ENCODE results near the gene ATP6V0B.

The ATP6V0B gene

DNA sequence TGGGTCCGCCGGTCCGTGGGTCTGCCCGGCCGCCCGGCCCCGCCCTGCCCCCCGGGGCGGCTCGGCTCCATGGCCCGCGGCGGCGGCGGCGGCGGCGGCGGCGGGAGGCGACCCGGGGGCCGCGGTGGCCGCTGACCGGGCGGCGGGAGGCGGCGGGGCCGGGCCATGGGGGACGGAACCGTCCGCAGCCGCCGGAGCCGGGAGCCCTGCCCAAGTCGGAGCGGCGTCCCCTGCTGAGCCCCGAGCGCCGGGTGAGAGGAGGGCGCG lies 4.4 kb downstream of the ATP6V0B start:
- H3K4me2 ChIP-seq = no peak overlapping the region
- no peaks in the 10 kb centered on the region for H4K20me1 ChIP-seq (ENCODE audit: insufficient read depth)

GRCh38 chr1:43979528-43980254 lies 4.9 kb downstream of the ATP6V0B start:
- Histone ChIP-seq H3K4me2 (peak overlapping the region; percentile 83), H3K27me3 (ENCODE audit: insufficient read depth, low read depth) (no peaks in the 10 kb centered on the region), H2AFZ (ENCODE audit: low read depth) (peak overlapping the region; percentile 22; the same call in 1 of the 2 replicates), H3K27ac (peak overlapping the region; percentile 39), H4K20me1 (ENCODE audit: insufficient read depth) (no peaks in the 10 kb centered on the region), H3K36me3 (ENCODE audit: insufficient read depth) (no peaks in the 10 kb centered on the region), H3K4me1 (ENCODE audit: low read depth, poor library complexity, severe bottlenecking) (peaks cover 31% of the 10 kb centered on the region), H3K79me2 (ENCODE audit: insufficient read depth, low read depth) (peaks cover 44% of the 10 kb centered on the region), H3K9ac (peak overlapping the region; percentile 79), H3K4me3 (IDR thresholded peaks at IDR 0.05; ENCODE audit: insufficient read depth, low read depth, low read length) (peak overlapping the region; percentile 75)
- TF ChIP-seq, protein P1, sequence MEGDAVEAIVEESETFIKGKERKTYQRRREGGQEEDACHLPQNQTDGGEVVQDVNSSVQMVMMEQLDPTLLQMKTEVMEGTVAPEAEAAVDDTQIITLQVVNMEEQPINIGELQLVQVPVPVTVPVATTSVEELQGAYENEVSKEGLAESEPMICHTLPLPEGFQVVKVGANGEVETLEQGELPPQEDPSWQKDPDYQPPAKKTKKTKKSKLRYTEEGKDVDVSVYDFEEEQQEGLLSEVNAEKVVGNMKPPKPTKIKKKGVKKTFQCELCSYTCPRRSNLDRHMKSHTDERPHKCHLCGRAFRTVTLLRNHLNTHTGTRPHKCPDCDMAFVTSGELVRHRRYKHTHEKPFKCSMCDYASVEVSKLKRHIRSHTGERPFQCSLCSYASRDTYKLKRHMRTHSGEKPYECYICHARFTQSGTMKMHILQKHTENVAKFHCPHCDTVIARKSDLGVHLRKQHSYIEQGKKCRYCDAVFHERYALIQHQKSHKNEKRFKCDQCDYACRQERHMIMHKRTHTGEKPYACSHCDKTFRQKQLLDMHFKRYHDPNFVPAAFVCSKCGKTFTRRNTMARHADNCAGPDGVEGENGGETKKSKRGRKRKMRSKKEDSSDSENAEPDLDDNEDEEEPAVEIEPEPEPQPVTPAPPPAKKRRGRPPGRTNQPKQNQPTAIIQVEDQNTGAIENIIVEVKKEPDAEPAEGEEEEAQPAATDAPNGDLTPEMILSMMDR (conservative IDR thresholded peaks at IDR 0.05; ENCODE audit: low read depth, low read length) = no peak

More for the DNA sequence above, 4.4 kb downstream of the ATP6V0B start:
- Histone ChIP-seq H3K79me2 (ENCODE audit: insufficient read depth, low read depth) (peaks cover 44% of the 10 kb centered on the region), H3K4me1 (ENCODE audit: low read depth, poor library complexity, severe bottlenecking) (peaks cover 31% of the 10 kb centered on the region), H3K4me3 (IDR thresholded peaks at IDR 0.05; ENCODE audit: insufficient read depth, low read depth, low read length) (no peak overlapping the region), H2AFZ (ENCODE audit: low read depth) (peak overlapping the region; percentile 22; the same call in 1 of the 2 replicates), H3K36me3 (ENCODE audit: insufficient read depth) (no peaks in the 10 kb centered on the region), H3K27me3 (ENCODE audit: insufficient read depth, low read depth) (no peaks in the 10 kb centered on the region), H3K27ac (peak overlapping the region; percentile 39), H3K9ac (peak overlapping the region; percentile 79)
- TF ChIP-seq, protein P1 (conservative IDR thresholded peaks at IDR 0.05; ENCODE audit: low read depth, low read length) = no peak

GRCh38 chr1:43980255-43981134 lies 5.7 kb downstream of the ATP6V0B start:
- peak overlapping the region; percentile 83 for H3K4me2 ChIP-seq
- H3K36me3 ChIP-seq (ENCODE audit: insufficient read depth) = no peaks in the 10 kb centered on the region
- H3K4me3 ChIP-seq (IDR thresholded peaks at IDR 0.05; ENCODE audit: insufficient read depth, low read depth, low read length) = peak overlapping the region; percentile 75
- no peak overlapping the region for H2AFZ ChIP-seq (ENCODE audit: low read depth)
- TF ChIP-seq, protein P1 (conservative IDR thresholded peaks at IDR 0.05; ENCODE audit: low read depth, low read length) = no peak
- peaks cover 31% of the 10 kb centered on the region for H3K4me1 ChIP-seq (ENCODE audit: low read depth, poor library complexity, severe bottlenecking)
- H3K27me3 ChIP-seq (ENCODE audit: insufficient read depth, low read depth) = no peaks in the 10 kb centered on the region
- no peaks in the 10 kb centered on the region for H4K20me1 ChIP-seq (ENCODE audit: insufficient read depth)
- peaks cover 38% of the 10 kb centered on the region for H3K79me2 ChIP-seq (ENCODE audit: insufficient read depth, low read depth)
- peak overlapping the region; percentile 39; the same call in 1 of the 2 replicates for H3K27ac ChIP-seq
- peak overlapping the region; percentile 79; the same call in 1 of the 2 replicates for H3K9ac ChIP-seq

GRCh38 chr1:43981135-43981491 lies 6.4 kb downstream of the ATP6V0B start:
- H4K20me1 ChIP-seq (ENCODE audit: insufficient read depth) = no peaks in the 10 kb centered on the region
- H3K27ac ChIP-seq = no peak overlapping the region

More at GRCh38 chr1:43981135-43981491, 6.4 kb downstream of the ATP6V0B start:
- no peak overlapping the region for H3K4me3 ChIP-seq (IDR thresholded peaks at IDR 0.05; ENCODE audit: insufficient read depth, low read depth, low read length)
- no peak overlapping the region for H3K9ac ChIP-seq
- H3K4me2 ChIP-seq = no peak overlapping the region
- no peak overlapping the region for H2AFZ ChIP-seq (ENCODE audit: low read depth)
- H3K36me3 ChIP-seq (ENCODE audit: insufficient read depth) = no peaks in the 10 kb centered on the region
- TF ChIP-seq, protein P1 (conservative IDR thresholded peaks at IDR 0.05; ENCODE audit: low read depth, low read length) = no peak
- no peaks in the 10 kb centered on the region for H3K27me3 ChIP-seq (ENCODE audit: insufficient read depth, low read depth)
- peaks cover 32% of the 10 kb centered on the region for H3K79me2 ChIP-seq (ENCODE audit: insufficient read depth, low read depth)
- H3K4me1 ChIP-seq (ENCODE audit: low read depth, poor library complexity, severe bottlenecking) = peaks cover 28% of the 10 kb centered on the region
